HG03354 (cell line): ENCODE measurements around the gene METTL8.

Experiments used
- ATAC-seq: cut with Tn5 transposase; IDR thresholded peaks from one replicate; pipeline ENCODE4 v1.9.1; 2021; ENCODE audit warnings: mild to moderate bottlenecking; ENCODE audit not compliant: unreplicated experiment, poor library complexity, severe bottlenecking

METTL8 gene

GRCh38 chr2:171281110-171281509, 152.7 kb downstream of the METTL8 start:
- ATAC-seq = no peak

GRCh38 chr2:171279983-171280790, 153.6 kb downstream of the METTL8 start:
- ATAC-seq = no peak

GRCh38 chr2:171274757-171275156, 159.0 kb downstream of the METTL8 start:
- ATAC-seq = no peak

DNA sequence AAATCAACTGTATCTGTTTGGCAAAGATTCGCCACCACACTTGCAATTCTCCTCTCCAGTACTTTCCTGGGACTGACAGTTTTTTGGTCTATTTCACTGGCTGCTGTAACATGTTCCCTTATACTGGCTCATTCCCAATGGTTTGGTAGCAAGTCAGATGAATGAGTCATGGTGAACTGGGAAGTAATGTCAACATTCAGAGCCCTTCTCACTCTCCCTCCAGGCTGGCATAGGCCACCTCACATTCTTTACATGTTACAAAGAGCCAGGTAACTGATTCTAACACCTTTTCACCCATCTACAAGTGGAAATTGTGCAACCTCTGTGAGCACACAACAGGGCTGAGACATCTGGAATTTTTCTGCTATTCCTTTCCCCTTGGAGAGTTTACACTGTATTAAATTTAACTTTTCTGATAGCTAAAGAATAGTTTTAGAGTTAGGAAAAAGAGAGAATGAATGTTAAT, 161.8 kb downstream of the METTL8 start:
- no peak for ATAC-seq

DNA sequence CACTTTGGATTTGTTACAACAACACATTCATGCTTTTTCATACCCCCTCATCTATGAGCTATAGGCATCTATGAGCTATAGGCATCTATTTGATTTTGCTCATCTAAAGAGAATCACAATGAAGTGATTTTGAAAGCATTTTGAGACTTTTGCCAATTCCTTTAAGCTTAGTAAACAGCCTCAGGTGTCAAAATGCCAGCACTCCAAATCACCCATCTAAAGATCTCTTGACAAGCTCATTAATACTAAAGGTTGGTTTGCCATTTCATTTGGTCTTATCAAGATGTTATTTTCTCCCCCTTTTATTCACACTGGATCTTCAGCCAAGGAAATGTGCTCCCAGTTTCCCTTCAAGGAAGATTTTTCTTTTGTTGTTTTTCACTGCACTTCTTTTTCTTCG, 162.4 kb downstream of the METTL8 start:
- no peak for ATAC-seq

DNA sequence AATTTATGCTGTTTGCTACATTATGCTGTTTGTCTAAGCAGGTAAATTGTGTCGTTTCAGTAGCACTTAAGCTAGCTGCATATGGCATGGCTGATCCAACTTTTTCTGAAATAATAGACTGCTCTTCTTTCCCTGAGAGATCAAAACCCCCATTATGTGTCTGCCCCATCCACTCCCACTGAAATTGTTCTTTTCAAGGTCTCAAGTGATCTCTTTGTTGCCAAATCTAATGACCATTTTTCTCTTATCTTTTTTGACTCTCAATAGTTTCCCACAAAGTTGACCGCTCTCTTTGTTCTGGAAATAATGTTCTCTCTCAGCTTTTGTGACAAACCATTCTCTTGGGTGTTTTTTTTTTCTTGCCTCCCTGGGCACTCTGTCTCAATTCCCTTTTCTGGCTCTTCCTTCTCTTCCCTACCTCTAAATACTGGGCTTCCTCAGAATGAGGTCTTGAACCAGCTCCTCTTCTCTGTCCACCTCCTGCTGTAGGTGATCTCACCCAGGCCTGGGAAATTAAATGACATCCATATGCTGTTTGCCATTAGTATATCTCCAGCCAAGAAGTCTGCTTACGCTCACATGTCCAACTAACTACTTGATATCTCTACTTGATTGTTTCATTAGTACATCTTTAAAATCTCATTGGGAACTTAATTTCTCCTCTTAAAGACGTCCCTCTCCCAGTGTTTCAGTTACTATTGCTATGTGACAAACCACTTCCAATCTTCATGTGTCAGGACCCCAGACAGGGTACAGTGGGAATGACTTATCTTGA, 165.7 kb downstream of the METTL8 start:
- ATAC-seq = no peak
